Vagina (tissue), 2 donors: Measurements from ENCODE around the gene DLG2. TPM values are rescaled to one million over a fixed set of nuclear protein-coding genes. Genes with fewer than 3 reads are reported as not detected.
"Not testable (repeated sequence)": the region's sequence is repeated elsewhere in the genome, so short reads cannot be mapped to it uniquely, and the experiment has no call there.

Experiments
- DNase-seq, 2 donors: peaks; one replicate each; pipeline ENCODE4 v3.0.0-alpha.2; 2017; ENCODE audit errors: extremely low spot score in 2 of 2
- H3K27ac ChIP-seq: fragments of 200-600 bp; sonication (generic); one replicate; pipeline ENCODE4 v1.5.1; 2019
- H3K27me3 ChIP-seq: fragments of 200-600 bp; sonication (generic); one replicate; pipeline ENCODE4 v1.5.1; 2019
- H3K36me3 ChIP-seq, 2 donors: fragments of 200-600 bp; sonication (generic); one replicate each; pipeline ENCODE4 v1.5.1; 2017 to 2019
- H3K4me1 ChIP-seq: fragments of 200-600 bp; sonication (generic); one replicate; pipeline ENCODE4 v1.5.1; 2019
- H3K4me3 ChIP-seq, 2 donors: fragments of 200-600 bp; sonication (generic); 1 replicate in 1 of 2; 2 replicates in 1 of 2; pipeline ENCODE4 v1.5.1; 2016 to 2019
- H3K9me3 ChIP-seq: fragments of 200-600 bp; sonication (generic); one replicate; pipeline ENCODE4 v1.5.1; 2019
- CTCF ChIP-seq, 3 experiments: fragments of 450-650 bp in 2 of 3; fragments of 200-600 bp in 1 of 3; sonication (generic) in 1 of 3; IDR thresholded peaks; one replicate each; pipeline ENCODE4 v1.5.1; 2017 to 2019; ENCODE audit warnings: antibody characterized with exemption in 3 of 3, mild to moderate bottlenecking in 2 of 3, moderate library complexity in 2 of 3
- POLR2A ChIP-seq, 2 donors: fragments of 450-650 bp; IDR thresholded peaks; one replicate each; pipeline ENCODE4 v1.6.1; 2017; ENCODE audit warnings: antibody characterized with exemption in 2 of 2, mild to moderate bottlenecking in 2 of 2, moderate library complexity in 2 of 2
- POLR2AphosphoS5 ChIP-seq, 2 donors: sonication (generic); formaldehyde crosslinking; IDR thresholded peaks; one replicate each; pipeline ENCODE4 v1.9.0; 2017; ENCODE audit warnings: antibody characterized with exemption in 2 of 2, mild to moderate bottlenecking in 2 of 2, low read depth in 1 of 2; ENCODE audit not compliant: insufficient read depth in 1 of 2
- intact Hi-C: fragments of 100-400 bp; cut with DNase I; formaldehyde crosslinking; loops from one replicate; pipeline ENCODE4 v1.15.1; 2023
- total RNA-seq: library from RNA; depleted of rRNA; stranded (reverse); fragments of >200 nt; gene quantifications from one replicate; pipeline ENCODE4 v1.2.3, GENCODE V29; 2016

DLG2 gene
- total RNA-seq, 1 donor from 2014 or later: 10.1 TPM

- intact Hi-C loops: no loop called here
- H3K36me3 ChIP-seq: no peaks in the 10 kb centered on the region
These were observed 769.4 kb downstream of the DLG2 start for GRCh38 chr11:84857746-84858145.

GRCh38 chr11:84855508-84856245 is 771.5 kb downstream of the DLG2 start:
- Histone ChIP-seq H3K27me3 (no peaks in the 10 kb centered on the region), H3K4me3 (no peak overlapping the region), H3K36me3 (no peaks in the 10 kb centered on the region), H3K9me3 (no peaks in the 10 kb centered on the region), H3K27ac (no peak overlapping the region), H3K4me1 (no peaks in the 10 kb centered on the region)
- no peak for DNase-seq
- no peak for TF ChIP-seq POLR2A (IDR thresholded peaks at IDR 0.05)
- no peak for TF ChIP-seq CTCF (IDR thresholded peaks at IDR 0.05)
- intact Hi-C loops: no loop called here

More at GRCh38 chr11:84857746-84858145, 769.4 kb downstream of the DLG2 start:
- no peaks in the 10 kb centered on the region for H3K4me1 ChIP-seq
- DNase-seq: no peak
- no peaks in the 10 kb centered on the region for H3K27me3 ChIP-seq
- TF ChIP-seq POLR2AphosphoS5 (IDR thresholded peaks at IDR 0.05; ENCODE audit: insufficient read depth in 1 of 2, low read depth in 1 of 2): no peak
- TF ChIP-seq CTCF (IDR thresholded peaks at IDR 0.05): no peak
- TF ChIP-seq POLR2A (IDR thresholded peaks at IDR 0.05): no peak
- H3K4me3 ChIP-seq: no peak overlapping the region
- H3K27ac ChIP-seq: no peak overlapping the region
- H3K9me3 ChIP-seq: no peaks in the 10 kb centered on the region

- Histone ChIP-seq H3K9me3 (no peaks in the 10 kb centered on the region), H3K36me3 (no peaks in the 10 kb centered on the region), H3K27ac (no peak overlapping the region), H3K4me1 (no peaks in the 10 kb centered on the region), H3K4me3 (no peak overlapping the region), H3K27me3 (no peaks in the 10 kb centered on the region)
- intact Hi-C loops: no loop called here
- no peak for DNase-seq
- no peak for TF ChIP-seq POLR2AphosphoS5 (IDR thresholded peaks at IDR 0.05; ENCODE audit: insufficient read depth in 1 of 2, low read depth in 1 of 2)
- TF ChIP-seq CTCF (IDR thresholded peaks at IDR 0.05): no peak
- TF ChIP-seq POLR2A (IDR thresholded peaks at IDR 0.05): no peak
These were observed 772.7 kb downstream of the DLG2 start for GRCh38 chr11:84854498-84854880.

GRCh38 chr11:84853841-84854497 is 773.2 kb downstream of the DLG2 start:
- TF ChIP-seq POLR2AphosphoS5 (IDR thresholded peaks at IDR 0.05; ENCODE audit: insufficient read depth in 1 of 2, low read depth in 1 of 2): no peak
- TF ChIP-seq CTCF (IDR thresholded peaks at IDR 0.05): no peak
- no peak for TF ChIP-seq POLR2A (IDR thresholded peaks at IDR 0.05)
- intact Hi-C loops: no loop called here
- Histone ChIP-seq H3K4me3 (no peak overlapping the region), H3K9me3 (no peaks in the 10 kb centered on the region), H3K27ac (no peak overlapping the region), H3K4me1 (no peaks in the 10 kb centered on the region), H3K36me3 (no peaks in the 10 kb centered on the region), H3K27me3 (no peaks in the 10 kb centered on the region)
- DNase-seq: no peak

GRCh38 chr11:84847842-84848241 is 779.3 kb downstream of the DLG2 start:
- Histone ChIP-seq H3K4me1 (no peaks in the 10 kb centered on the region), H3K27ac (no peak overlapping the region), H3K27me3 (no peaks in the 10 kb centered on the region), H3K36me3 (no peaks in the 10 kb centered on the region), H3K4me3 (no peak overlapping the region), H3K9me3 (no peaks in the 10 kb centered on the region)
- TF ChIP-seq POLR2A (IDR thresholded peaks at IDR 0.05) (no peak), CTCF (IDR thresholded peaks at IDR 0.05) (no peak), POLR2AphosphoS5 (IDR thresholded peaks at IDR 0.05; ENCODE audit: insufficient read depth in 1 of 2, low read depth in 1 of 2) (no peak)
- DNase-seq: no peak
- intact Hi-C loops: no loop called here

GRCh38 chr11:84840201-84840600 is 786.9 kb downstream of the DLG2 start:
- H3K36me3 ChIP-seq, H3K27me3 ChIP-seq, DNase-seq, intact Hi-C loops, H3K9me3 ChIP-seq, H3K27ac ChIP-seq, H3K4me3 ChIP-seq, H3K4me1 ChIP-seq: not testable (repeated sequence)
